ENCODE measurements around the gene APBA1. TPM values are rescaled to one million over a fixed set of nuclear protein-coding genes. Genes with fewer than 3 reads are reported as not detected.
"Not testable (repeated sequence)": the region's sequence is repeated elsewhere in the genome, so short reads cannot be mapped to it uniquely, and the experiment has no call there.

The APBA1 gene
- total RNA-seq, 1 experiment from 2014 or later, result 0.05 TPM

- H3K9me3 ChIP-seq (ENCODE audit: control insufficient read depth, insufficient read depth, low read depth, low read length), result no peaks in the 10 kb centered on the region
- in situ Hi-C loops (cut with HindIII; ENCODE audit: low pct_unique_long_range_greater_than_20kb, low sequenced_read_pairs) (no loop called here), intact Hi-C loops (cut with micrococcal nuclease; ENCODE audit: unreplicated experiment) (no loop called here)
- no TSS peak for BruUV-seq (replicated peaks)
- no peak for TF ChIP-seq TCF7L2 (IDR thresholded peaks at IDR 0.05; ENCODE audit: low read depth, low read length)
- TF ChIP-seq SIN3A (IDR thresholded peaks at IDR 0.05; ENCODE audit: borderline replicate concordance, insufficient read depth, low read depth, low read length), result no peak
- no peak for TF ChIP-seq POLR2AphosphoS5 (IDR thresholded peaks at IDR 0.05; ENCODE audit: low read depth, low read length)
- no peak for TF ChIP-seq REST (IDR thresholded peaks at IDR 0.05; ENCODE audit: insufficient read depth in 1 of 2, low read depth in 2 of 2, low read length in 1 of 2)
- no peak for TF ChIP-seq CTCF (IDR thresholded peaks at IDR 0.05)
- POLR2A ChIA-PET, result no interaction called here
- H3K4me3 ChIP-seq (ENCODE audit: low read depth in 2 of 2, low read length in 2 of 2), result no peak overlapping the region
- H3K36me3 ChIP-seq (ENCODE audit: control insufficient read depth, insufficient read depth, low read length), result no peaks in the 10 kb centered on the region
- CTCF ChIA-PET, result no interaction called here
- H3K27me3 ChIP-seq (ENCODE audit: control insufficient read depth, insufficient read depth, low read length), result no peaks in the 10 kb centered on the region
- H3K27ac ChIP-seq (ENCODE audit: low read length), result no peak overlapping the region
- no peaks in the 10 kb centered on the region for H3K4me1 ChIP-seq (ENCODE audit: control insufficient read depth, insufficient read depth, low read length)
- DNase-seq (ENCODE audit: low read depth, low spot score) (no peak), ATAC-seq (no peak)
These were observed 260.9 kb downstream of the APBA1 start for GRCh38 chr9:69411246-69411645.

GRCh38 chr9:69409936-69410335 is 262.2 kb downstream of the APBA1 start:
- H3K4me3 ChIP-seq (ENCODE audit: low read depth in 2 of 2, low read length in 2 of 2); DNase-seq (ENCODE audit: low read depth, low spot score); H3K4me1 ChIP-seq (ENCODE audit: control insufficient read depth, insufficient read depth, low read length); H3K27me3 ChIP-seq (ENCODE audit: control insufficient read depth, insufficient read depth, low read length); H3K36me3 ChIP-seq (ENCODE audit: control insufficient read depth, insufficient read depth, low read length); H3K27ac ChIP-seq (ENCODE audit: low read length); BruUV-seq (replicated peaks); intact Hi-C loops (cut with micrococcal nuclease; ENCODE audit: unreplicated experiment); ATAC-seq; POLR2A ChIA-PET; CTCF ChIA-PET; in situ Hi-C loops (cut with HindIII; ENCODE audit: low pct_unique_long_range_greater_than_20kb, low sequenced_read_pairs); H3K9me3 ChIP-seq (ENCODE audit: control insufficient read depth, insufficient read depth, low read depth, low read length): not testable (repeated sequence)

GRCh38 chr9:69400470-69400869 is 271.7 kb downstream of the APBA1 start:
- no peak overlapping the region for H3K4me3 ChIP-seq (ENCODE audit: low read depth in 2 of 2, low read length in 2 of 2)
- ChIA-PET CTCF (no interaction called here), POLR2A (no interaction called here)
- no TSS peak for BruUV-seq (replicated peaks)
- no peaks in the 10 kb centered on the region for H3K36me3 ChIP-seq (ENCODE audit: control insufficient read depth, insufficient read depth, low read length)
- TF ChIP-seq POLR2AphosphoS5 (IDR thresholded peaks at IDR 0.05; ENCODE audit: low read depth, low read length) (no peak), SIN3A (IDR thresholded peaks at IDR 0.05; ENCODE audit: borderline replicate concordance, insufficient read depth, low read depth, low read length) (no peak), TCF7L2 (IDR thresholded peaks at IDR 0.05; ENCODE audit: low read depth, low read length) (no peak), REST (IDR thresholded peaks at IDR 0.05; ENCODE audit: insufficient read depth in 1 of 2, low read depth in 2 of 2, low read length in 1 of 2) (no peak), CTCF (IDR thresholded peaks at IDR 0.05) (no peak)
- DNase-seq (ENCODE audit: low read depth, low spot score), result no peak
- intact Hi-C loops (cut with micrococcal nuclease; ENCODE audit: unreplicated experiment) (no loop called here), in situ Hi-C loops (cut with HindIII; ENCODE audit: low pct_unique_long_range_greater_than_20kb, low sequenced_read_pairs) (no loop called here)
- H3K27ac ChIP-seq (ENCODE audit: low read length), result no peak overlapping the region
- 0 out of 2 replicates have a peak, but pooled peaks cover 2% of the 10 kb centered on the region for H3K27me3 ChIP-seq (ENCODE audit: control insufficient read depth, insufficient read depth, low read length)
- H3K9me3 ChIP-seq (ENCODE audit: control insufficient read depth, insufficient read depth, low read depth, low read length), result no peaks in the 10 kb centered on the region
- H3K4me1 ChIP-seq (ENCODE audit: control insufficient read depth, insufficient read depth, low read length), result no peaks in the 10 kb centered on the region
- ATAC-seq, result no peak
